K562 (cell line): Measurements from ENCODE around the gene C1orf105. TPM values are rescaled to one million over a fixed set of nuclear protein-coding genes. Genes with fewer than 3 reads are reported as not detected.

Experiments
- ASH1L ChIP-seq: fragments of 450-650 bp; IDR thresholded peaks from 2 replicates; pipeline ENCODE4 v1.6.1; 2018; ENCODE audit warnings: borderline replicate concordance, mild to moderate bottlenecking, low read depth; ENCODE audit not compliant: partially characterized antibody
- BRD9 ChIP-seq: fragments of 450-650 bp; IDR thresholded peaks from 2 replicates; pipeline ENCODE4 v1.6.1; 2018; ENCODE audit warnings: low read depth; ENCODE audit not compliant: partially characterized antibody
- CHD2 ChIP-seq: IDR thresholded peaks from 2 replicates; pipeline ENCODE4 v1.6.1; 2011; ENCODE audit warnings: low read depth, low read length
- DNMT1 ChIP-seq: fragments of 450-650 bp; IDR thresholded peaks from 2 replicates; pipeline ENCODE4 v1.6.1; 2016; ENCODE audit warnings: antibody characterized with exemption, mild to moderate bottlenecking
- E2F6 ChIP-seq, 2 experiments: IDR thresholded peaks; 2 replicates each; pipeline ENCODE4 v1.6.1; 2011; ENCODE audit warnings: borderline replicate concordance in 1 of 2, control low read depth in 1 of 2, low read depth in 1 of 2, low read length in 1 of 2, mild to moderate bottlenecking in 1 of 2, mixed read lengths in 1 of 2, moderate library complexity in 1 of 2; ENCODE audit not compliant: insufficient read depth in 1 of 2, insufficient read length in 1 of 2, poor library complexity in 1 of 2, severe bottlenecking in 1 of 2; ENCODE audit errors: extremely low read depth in 1 of 2
- ESRRB ChIP-seq: fragments of 250-450 bp; sonication (Bioruptor Pico); IDR thresholded peaks from 2 replicates; pipeline ENCODE4 v1.5.0; 2020; ENCODE audit warnings: mild to moderate bottlenecking, moderate library complexity, borderline replicate concordance
- ETV1 ChIP-seq: fragments of 450-650 bp; conservative IDR thresholded peaks from 2 replicates; pipeline ENCODE4 v1.6.1; 2016; ENCODE audit warnings: missing genetic modification characterization, control low read depth, low read depth, missing compliant biosample characterization
- FIP1L1 ChIP-seq: fragments of 200-400 bp; formaldehyde crosslinking; IDR thresholded peaks from 2 replicates; pipeline ENCODE4 v1.6.1; 2018; ENCODE audit warnings: mild to moderate bottlenecking, low read depth, low read length; ENCODE audit not compliant: poor library complexity, severe bottlenecking
- FOXA3 ChIP-seq, 2 experiments: fragments of 450-650 bp in 1 of 2; sonication (generic) in 1 of 2; formaldehyde crosslinking; IDR thresholded peaks in 1 of 2; conservative IDR thresholded peaks in 1 of 2; 2 replicates each; pipeline versions ENCODE4 v1.4.0 to v1.8.0; 2020 to 2022; ENCODE audit warnings: mild to moderate bottlenecking in 2 of 2, missing genetic modification reagents in 1 of 2
- HNRNPK ChIP-seq: fragments of 200-400 bp; formaldehyde crosslinking; IDR thresholded peaks from one replicate; pipeline ENCODE4 v1.6.1; 2018; ENCODE audit warnings: mild to moderate bottlenecking, low read depth, low read length; ENCODE audit not compliant: poor library complexity, severe bottlenecking
- MAFK ChIP-seq: IDR thresholded peaks from 2 replicates; pipeline ENCODE4 v1.6.1; 2011; ENCODE audit warnings: low read length, improper control_type of control experiment
- MEIS2 ChIP-seq: fragments of 450-650 bp; IDR thresholded peaks from 2 replicates; pipeline ENCODE4 v1.6.1; 2014; ENCODE audit warnings: mild to moderate bottlenecking; ENCODE audit not compliant: partially characterized antibody
- NCOA6 ChIP-seq: fragments of 450-650 bp; IDR thresholded peaks from 2 replicates; pipeline ENCODE4 v1.6.1; 2017; ENCODE audit warnings: mild to moderate bottlenecking
- NR4A1 ChIP-seq, 2 experiments: fragments of 250-450 bp in 1 of 2; fragments of 450-650 bp in 1 of 2; sonication (Bioruptor Pico) in 1 of 2; IDR thresholded peaks; 2 replicates each; pipeline versions ENCODE4 v1.4.0 to v1.6.1; 2016 to 2020; ENCODE audit warnings: mild to moderate bottlenecking in 2 of 2, missing compliant biosample characterization in 1 of 2, missing genetic modification characterization in 1 of 2, moderate library complexity in 1 of 2
- RCOR1 ChIP-seq, 2 experiments: IDR thresholded peaks; 2 replicates each; pipeline ENCODE4 v1.6.1; 2012; ENCODE audit warnings: low read depth in 2 of 2, low read length in 2 of 2, borderline replicate concordance in 1 of 2, improper control_type of control experiment in 1 of 2
- SETDB1 ChIP-seq: IDR thresholded peaks from one replicate; pipeline ENCODE4 v1.6.1; 2012; ENCODE audit warnings: low read length, control low read depth, inconsistent platforms
- SMC3 ChIP-seq: conservative IDR thresholded peaks from 2 replicates; pipeline ENCODE4 v1.6.1; 2011; ENCODE audit warnings: low read depth, low read length, improper control_type of control experiment; ENCODE audit not compliant: insufficient read depth
- TBL1XR1 ChIP-seq, 2 experiments: IDR thresholded peaks; 2 replicates each; pipeline ENCODE4 v1.6.1; 2012; ENCODE audit warnings: improper control_type of control experiment in 2 of 2, low read length in 2 of 2, mild to moderate bottlenecking in 1 of 2
- ZKSCAN3 ChIP-seq: fragments of 250-450 bp; sonication (Bioruptor Pico); IDR thresholded peaks from 2 replicates; pipeline ENCODE4 v1.4.0; 2020
- ZNF140 ChIP-seq: fragments of 250-450 bp; sonication (Bioruptor Pico); IDR thresholded peaks from 2 replicates; pipeline ENCODE4 v1.8.0; 2021; ENCODE audit warnings: moderate library complexity, mild to moderate bottlenecking, inconsistent platforms
- ZNF699 ChIP-seq: fragments of 250-450 bp; sonication (Bioruptor Pico); IDR thresholded peaks from 2 replicates; pipeline ENCODE4 v1.8.0; 2021; ENCODE audit warnings: mild to moderate bottlenecking, moderate library complexity; ENCODE audit not compliant: insufficient replicate concordance
- polyA plus RNA-seq, 8 experiments: library from polyadenylated mRNA; depleted of rRNA in 4 of 8; stranded (reverse) in 5 of 8; unstranded in 3 of 8; fragments of >200 nt; fragmentation: Nextera tagmentation in 2 of 8; fragmentation: Illumina TruSeq in 1 of 8; extraction: Ambion mirVana in 2 of 8; extraction: Trizol in 1 of 8; gene quantifications; 2 replicates each; pipeline versions ENCODE4 v1.2.1 to v1.2.3, GENCODE V29; 2011 to 2014; ENCODE audit warnings: inconsistent platforms in 1 of 8, missing spikeins in 1 of 8
- total RNA-seq, 7 experiments: library from RNA; depleted of rRNA in 6 of 7; stranded (reverse); fragments of >200 nt in 6 of 7; fragmentation: Illumina TruSeq in 2 of 7; extraction: Trizol in 2 of 7; gene quantifications; 2 replicates each; pipeline versions ENCODE4 v1.2.1 to v1.2.3, GENCODE V29; 2011 to 2021; ENCODE audit warnings: low replicate concordance in 1 of 7
- TF ChIP-seq, protein P1 (sequence below): fragments of 250-450 bp; sonication (Bioruptor Pico); IDR thresholded peaks from 2 replicates; pipeline ENCODE4 v1.5.0; 2021
- TF ChIP-seq, protein P2 (sequence below): fragments of 450-650 bp; IDR thresholded peaks from 2 replicates; pipeline ENCODE4 v1.6.1; 2018; ENCODE audit warnings: mild to moderate bottlenecking, low read depth; ENCODE audit not compliant: partially characterized antibody
- TF ChIP-seq, protein P3 (sequence below): fragments of 450-650 bp; IDR thresholded peaks from 2 replicates; pipeline ENCODE4 v1.6.1; 2014; ENCODE audit warnings: low read depth, mild to moderate bottlenecking, moderate library complexity, borderline replicate concordance

The C1orf105 gene
- total and polyA plus RNA-seq, 9 of the 15 experiments (the other 6 are each of a cell fraction or from before 2014, with no cell fraction given): 0.08 TPM; not detected in 8

DNA sequence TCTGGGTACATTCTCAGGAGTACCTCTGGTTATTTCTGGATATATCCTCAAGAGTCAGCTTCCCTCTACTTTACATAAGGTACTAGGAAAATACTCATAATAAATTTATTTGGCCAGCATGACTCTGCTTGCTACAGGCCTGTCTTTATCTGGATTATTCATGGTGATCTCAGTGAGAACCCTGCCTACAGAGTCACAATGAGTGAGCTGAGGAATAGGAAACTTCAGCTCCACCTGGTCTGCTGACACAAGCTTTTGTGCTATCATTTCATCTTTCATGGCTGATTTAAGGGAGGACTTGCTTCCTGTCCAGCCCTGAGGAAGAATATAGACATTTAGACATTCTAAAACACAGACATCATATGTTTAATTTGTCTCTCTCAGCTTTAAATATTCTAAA lies 93.0 kb downstream of the C1orf105 start (continued):
- TF ChIP-seq E2F6 (IDR thresholded peaks at IDR 0.05; ENCODE audit: borderline replicate concordance in 1 of 2, extremely low read depth in 1 of 2, insufficient read depth in 1 of 2, insufficient read length in 1 of 2, low read depth in 1 of 2, low read length in 1 of 2, poor library complexity in 1 of 2, severe bottlenecking in 1 of 2) (no peak), BRD9 (no peak), NCOA6 (no peak), MEIS2 (peak; percentile 46), ZNF140 (CRISPR knock-in tag) (no peak), FIP1L1 (no peak), DNMT1 (no peak), FOXA3 (CRISPR knock-in tag; conservative IDR thresholded peaks at IDR 0.05 in 1 of 2, IDR thresholded peaks at IDR 0.05 in 1 of 2) (no peak), TBL1XR1 (IDR thresholded peaks at IDR 0.05; ENCODE audit: low read length in 2 of 2) (no peak), MAFK (0 out of 2 replicates have a peak, but pooled peaks have one; percentile 29), RCOR1 (IDR thresholded peaks at IDR 0.05; ENCODE audit: borderline replicate concordance in 1 of 2, low read depth in 2 of 2, low read length in 2 of 2) (no peak), NR4A1 (CRISPR knock-in tag; IDR thresholded peaks at IDR 0.05) (no peak), NR4A1 (tag; IDR thresholded peaks at IDR 0.05) (no peak), ZKSCAN3 (CRISPR knock-in tag) (no peak), ETV1 (tag) (peak; percentile 42; the same call in 1 of the 2 replicates), ASH1L (no peak), ESRRB (CRISPR knock-in tag) (no peak), SETDB1 (no peak), SMC3 (no peak), ZNF699 (no peak), HNRNPK (no peak), CHD2 (no peak)
- TF ChIP-seq, protein P1, sequence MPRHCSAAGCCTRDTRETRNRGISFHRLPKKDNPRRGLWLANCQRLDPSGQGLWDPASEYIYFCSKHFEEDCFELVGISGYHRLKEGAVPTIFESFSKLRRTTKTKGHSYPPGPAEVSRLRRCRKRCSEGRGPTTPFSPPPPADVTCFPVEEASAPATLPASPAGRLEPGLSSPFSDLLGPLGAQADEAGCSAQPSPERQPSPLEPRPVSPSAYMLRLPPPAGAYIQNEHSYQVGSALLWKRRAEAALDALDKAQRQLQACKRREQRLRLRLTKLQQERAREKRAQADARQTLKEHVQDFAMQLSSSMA (CRISPR knock-in tag): no peak
- TF ChIP-seq, protein P2, sequence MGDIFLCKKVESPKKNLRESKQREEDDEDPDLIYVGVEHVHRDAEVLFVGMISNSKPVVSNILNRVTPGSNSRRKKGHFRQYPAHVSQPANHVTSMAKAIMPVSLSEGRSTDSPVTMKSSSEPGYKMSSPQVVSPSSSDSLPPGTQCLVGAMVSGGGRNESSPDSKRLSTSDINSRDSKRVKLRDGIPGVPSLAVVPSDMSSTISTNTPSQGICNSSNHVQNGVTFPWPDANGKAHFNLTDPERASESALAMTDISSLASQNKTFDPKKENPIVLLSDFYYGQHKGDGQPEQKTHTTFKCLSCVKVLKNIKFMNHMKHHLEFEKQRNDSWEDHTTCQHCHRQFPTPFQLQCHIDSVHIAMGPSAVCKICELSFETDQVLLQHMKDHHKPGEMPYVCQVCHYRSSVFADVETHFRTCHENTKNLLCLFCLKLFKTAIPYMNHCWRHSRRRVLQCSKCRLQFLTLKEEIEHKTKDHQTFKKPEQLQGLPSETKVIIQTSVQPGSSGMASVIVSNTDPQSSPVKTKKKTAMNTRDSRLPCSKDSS: no peak
- TF ChIP-seq, protein P3, sequence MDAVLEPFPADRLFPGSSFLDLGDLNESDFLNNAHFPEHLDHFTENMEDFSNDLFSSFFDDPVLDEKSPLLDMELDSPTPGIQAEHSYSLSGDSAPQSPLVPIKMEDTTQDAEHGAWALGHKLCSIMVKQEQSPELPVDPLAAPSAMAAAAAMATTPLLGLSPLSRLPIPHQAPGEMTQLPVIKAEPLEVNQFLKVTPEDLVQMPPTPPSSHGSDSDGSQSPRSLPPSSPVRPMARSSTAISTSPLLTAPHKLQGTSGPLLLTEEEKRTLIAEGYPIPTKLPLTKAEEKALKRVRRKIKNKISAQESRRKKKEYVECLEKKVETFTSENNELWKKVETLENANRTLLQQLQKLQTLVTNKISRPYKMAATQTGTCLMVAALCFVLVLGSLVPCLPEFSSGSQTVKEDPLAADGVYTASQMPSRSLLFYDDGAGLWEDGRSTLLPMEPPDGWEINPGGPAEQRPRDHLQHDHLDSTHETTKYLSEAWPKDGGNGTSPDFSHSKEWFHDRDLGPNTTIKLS: no peak
